Measurements from ENCODE around the gene ARMC6.
A peak's percentile ranks its signal among the peaks of the same experiment; 100 is the strongest.

The ARMC6 gene

DNA sequence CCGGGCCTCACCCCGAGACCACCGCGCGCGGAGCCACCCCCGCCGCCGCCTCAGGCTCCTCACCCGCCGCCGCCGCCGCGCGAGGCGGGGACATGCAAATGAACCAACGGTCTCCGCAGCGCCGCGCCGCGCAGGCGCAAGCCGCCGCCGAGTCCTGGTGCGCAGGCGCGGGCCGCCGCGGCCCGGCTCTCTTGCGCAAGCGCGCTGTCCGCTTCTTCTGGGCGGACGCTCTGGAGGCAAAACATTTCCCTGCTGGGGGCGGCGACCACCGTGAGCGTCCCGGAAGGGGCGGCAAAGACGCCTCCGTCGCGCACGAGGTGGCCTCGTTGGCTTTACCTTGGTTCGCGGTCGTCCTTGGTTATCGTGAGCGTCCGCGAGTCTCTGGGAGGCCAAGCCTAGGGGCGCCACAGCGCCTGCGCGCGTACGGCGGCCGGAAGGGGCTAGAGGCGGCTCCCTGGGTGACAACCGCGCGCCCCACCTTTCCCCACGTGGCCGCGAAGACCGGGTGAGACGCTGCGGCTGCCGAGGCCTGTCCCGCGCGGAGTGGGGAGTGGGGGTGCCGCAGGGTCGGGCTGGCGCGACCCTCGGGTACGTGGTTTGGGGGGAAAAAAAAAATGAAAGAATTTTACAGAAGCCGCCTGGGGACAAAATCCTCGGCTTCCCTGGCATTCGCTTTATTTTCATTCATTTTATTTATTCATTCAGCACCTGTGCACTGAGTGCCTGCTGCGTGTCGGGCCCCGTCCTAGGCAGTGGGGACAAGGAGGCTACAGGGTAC is at the start of gene ARMC6, which contains the start of gene SUGP2:
Gene ARMC6 (plus strand): TSS at position 178 of the 778 bp plus-strand sequence. CDS start 607 bp downstream, outside the sequence.
Gene SUGP2 (minus strand): TSS at position 92 of the 778 bp plus-strand sequence. CDS start 2,446 bp downstream, outside the sequence.
- DNase-seq (ENCODE audit: low read depth in 2 of 2), result peak; percentile 73 to 74

DNA sequence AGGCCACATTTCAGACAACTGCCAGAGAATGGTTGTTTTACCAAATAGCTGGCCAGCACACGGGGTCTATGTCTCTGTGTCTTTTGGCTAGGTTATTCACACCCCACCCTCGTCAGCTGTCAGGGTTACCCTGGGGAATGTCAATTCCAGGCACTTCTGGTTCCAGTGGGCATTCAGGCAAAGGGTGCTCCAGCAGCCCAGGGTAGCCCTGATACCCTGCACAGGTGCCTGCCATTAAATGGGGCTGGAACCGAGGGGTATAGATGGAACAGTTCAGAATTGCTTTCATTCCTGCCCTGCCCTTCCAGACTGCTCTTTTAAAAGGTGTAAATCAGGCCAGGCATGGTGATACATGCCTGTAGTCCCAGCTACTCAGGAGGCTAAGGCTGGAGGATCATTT is 49.2 kb upstream of the ARMC6 start:
- DNase-seq (ENCODE audit: low read depth in 2 of 2), result no peak

DNA sequence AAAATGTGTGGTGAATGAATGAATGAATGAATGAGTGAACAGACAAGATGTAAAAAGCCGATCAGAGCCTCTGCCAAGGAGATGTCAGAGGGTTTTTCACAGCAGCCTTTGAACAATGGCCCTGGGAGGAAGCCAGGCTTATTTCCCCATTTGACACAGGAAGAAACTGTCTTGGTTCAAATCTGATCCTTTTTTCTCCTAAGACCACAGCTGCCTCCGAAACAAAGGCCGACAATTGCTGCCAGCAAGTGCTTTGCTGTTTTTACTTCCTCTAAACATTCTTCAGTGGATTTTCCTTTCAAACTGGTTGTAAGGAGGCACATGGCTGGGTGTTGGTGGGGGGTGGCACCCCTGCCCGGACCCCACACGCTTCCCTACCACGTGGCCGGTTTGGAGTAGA is 48.1 kb upstream of the ARMC6 start:
- DNase-seq (ENCODE audit: low read depth in 2 of 2), result no peak

DNA sequence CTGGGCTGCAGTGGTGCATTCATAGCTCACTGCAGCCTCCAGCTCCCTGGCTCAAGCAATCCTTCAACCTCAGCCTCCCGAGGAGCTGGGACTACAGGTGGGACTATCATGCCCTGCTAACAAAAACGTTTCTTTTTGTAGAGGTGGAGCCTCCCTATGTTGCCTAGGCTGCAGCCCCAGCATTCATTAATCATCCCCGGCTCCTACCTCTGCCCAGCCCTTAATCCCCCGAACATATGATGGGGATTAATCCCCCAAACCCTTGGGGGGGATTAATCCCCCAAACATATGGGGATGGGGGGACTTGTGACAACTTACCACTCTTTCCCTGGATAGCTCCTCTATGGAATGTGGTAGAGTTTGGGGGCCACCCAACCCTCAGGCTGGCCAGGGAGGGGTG is 45.9 kb upstream of the ARMC6 start:
- DNase-seq (ENCODE audit: low read depth in 2 of 2), result no peak

DNA sequence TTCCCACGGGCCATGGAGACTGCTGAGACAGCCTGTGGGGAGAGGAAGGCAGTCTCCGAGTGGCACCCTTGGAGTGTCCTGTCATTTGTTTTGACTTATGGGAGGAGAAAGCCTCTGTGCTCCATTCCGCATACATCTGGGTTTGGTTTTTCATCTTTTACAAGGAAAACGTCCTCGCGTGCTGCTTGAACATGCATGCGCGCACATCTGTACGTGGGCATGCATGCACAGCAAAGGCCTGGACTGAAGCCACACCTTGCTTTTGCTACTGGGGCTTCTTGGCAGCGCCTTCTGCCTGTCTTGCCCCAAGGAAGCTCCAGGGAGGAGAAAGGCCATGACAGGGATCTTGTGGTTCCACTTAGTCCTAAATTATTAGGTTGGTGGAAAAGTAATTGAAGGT is 44.1 kb upstream of the ARMC6 start:
- no peak for DNase-seq (ENCODE audit: low read depth in 2 of 2)

DNA sequence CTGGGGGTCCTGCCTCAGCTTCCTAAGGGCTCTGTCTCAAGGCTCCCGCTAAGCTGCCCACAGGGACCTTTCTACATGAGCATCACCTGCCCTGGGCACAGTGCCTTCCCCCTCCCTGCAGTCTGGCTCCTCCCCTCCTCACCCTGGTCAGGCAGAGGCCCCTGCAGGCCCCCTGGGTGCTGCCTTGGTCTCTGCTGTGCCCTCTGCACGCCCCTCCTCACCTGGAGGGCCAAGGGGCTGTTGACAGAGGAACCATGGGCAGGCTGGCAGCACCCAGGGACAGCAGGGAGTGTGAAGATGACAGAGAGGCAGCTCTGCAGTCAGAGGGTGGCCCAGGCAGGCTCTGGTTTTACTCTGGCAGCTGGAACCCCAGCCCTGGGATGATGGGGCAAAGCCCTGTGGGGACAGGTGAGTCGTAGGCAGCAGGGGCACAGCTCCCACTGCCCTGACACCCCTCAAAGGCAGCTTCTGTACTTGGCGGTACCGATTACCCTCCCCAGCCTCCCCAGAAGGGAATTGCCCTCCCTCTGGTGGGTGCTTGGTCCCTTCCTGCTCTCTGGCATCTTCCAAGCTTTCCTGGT is 43.2 kb upstream of the ARMC6 start:
- no peak for DNase-seq (ENCODE audit: low read depth in 2 of 2)

DNA sequence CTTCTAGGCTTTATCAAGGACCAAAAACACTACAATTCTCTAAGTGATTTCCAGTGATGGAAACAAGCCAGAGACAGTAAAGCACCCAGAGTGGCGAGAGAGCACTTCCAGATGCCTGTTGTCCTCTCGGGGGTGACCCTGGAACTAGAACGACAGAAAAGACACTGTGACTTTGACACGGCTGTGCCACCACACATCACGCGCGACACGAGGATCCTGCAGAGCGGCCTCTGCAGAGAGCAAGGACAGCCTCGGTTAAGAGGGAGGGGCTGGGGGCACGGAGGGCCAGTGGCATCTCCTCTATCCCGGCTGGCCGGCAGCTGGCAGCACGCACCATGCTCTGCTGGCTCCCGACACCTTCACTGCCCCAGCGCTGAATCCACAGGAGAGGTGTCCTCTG is 42.4 kb upstream of the ARMC6 start:
- no peak for DNase-seq (ENCODE audit: low read depth in 2 of 2)

DNA sequence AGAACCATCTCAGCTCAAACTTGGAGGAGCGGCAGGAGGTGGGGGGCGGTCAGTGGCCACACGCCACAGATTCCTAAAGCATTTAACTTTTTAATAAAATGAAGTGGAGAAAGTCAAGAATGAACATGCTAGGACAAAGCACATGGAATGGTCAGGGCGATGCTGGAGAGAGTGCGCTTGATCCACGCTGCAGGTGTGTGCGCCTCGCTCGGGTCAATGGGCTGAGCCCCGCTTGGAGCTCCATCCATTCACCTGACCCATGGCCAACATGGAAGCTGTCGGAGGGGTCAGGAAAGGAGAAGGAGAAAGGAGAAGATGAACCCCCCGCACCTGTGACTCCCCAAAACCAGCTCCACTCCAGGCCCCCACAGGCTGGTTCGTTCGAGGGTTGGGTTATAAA is 41.9 kb upstream of the ARMC6 start:
- DNase-seq (ENCODE audit: low read depth in 2 of 2), result no peak

DNA sequence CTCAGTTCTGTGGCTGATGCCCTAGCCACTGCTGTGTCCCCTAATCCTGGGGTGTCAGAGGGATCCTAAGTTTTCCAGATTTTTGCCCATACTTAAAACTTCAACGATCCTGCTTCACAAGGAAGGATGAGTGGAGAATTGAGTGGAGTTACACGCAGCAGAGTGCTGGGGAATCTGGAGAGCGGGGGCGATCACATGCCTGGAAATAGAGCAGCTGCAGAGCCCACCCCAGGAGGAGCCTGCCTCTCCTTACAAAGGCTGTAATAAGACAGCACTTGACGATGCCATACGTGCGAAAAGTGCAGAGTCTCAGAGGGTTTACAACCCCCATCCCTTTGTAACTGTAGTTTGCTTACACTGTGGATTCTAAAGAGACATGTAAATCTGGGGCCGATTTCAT is 40.7 kb upstream of the ARMC6 start:
- no peak for DNase-seq (ENCODE audit: low read depth in 2 of 2)

DNA sequence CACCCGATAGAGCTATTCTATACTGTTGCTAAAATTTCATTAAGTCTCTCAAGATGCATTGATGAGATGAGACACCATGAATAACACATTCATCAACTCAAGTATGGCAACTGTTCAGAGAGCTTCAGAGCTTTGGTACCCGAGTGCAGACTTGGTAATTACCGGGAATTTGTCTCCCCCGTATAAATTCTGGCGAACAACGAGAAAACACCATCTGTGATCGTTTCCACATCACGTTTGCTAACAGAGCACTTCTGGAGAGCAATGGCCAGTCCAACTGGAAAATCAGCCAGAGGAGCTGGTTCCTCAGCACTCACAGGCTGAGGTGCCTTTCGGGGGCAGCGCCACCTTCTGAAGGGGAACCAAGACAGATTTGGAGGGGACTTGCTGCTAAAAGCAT is 40.3 kb upstream of the ARMC6 start:
- DNase-seq (ENCODE audit: low read depth in 2 of 2), result no peak

DNA sequence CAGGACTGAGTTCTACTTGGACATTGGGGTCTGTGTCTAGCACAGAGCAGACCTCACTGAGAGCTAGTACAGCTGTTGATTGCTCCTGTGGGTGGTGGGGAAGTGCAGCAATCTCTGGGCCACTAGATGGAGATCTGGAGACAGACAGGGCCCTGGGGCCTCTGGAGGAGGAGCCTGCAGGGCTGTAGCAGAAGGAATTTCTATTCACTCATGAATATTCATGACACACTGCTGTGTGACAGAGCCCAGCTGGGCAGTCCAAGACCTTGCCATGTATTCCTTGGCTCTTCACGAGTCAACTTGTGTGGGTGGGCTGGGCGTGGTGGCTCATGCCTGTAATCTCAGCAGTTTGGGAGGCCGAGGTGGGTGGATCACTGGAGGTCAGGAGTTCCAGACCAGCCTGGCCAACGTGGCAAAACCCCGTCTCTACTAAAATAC is 37.6 kb upstream of the ARMC6 start:
- DNase-seq (ENCODE audit: low read depth in 2 of 2), result no peak

DNA sequence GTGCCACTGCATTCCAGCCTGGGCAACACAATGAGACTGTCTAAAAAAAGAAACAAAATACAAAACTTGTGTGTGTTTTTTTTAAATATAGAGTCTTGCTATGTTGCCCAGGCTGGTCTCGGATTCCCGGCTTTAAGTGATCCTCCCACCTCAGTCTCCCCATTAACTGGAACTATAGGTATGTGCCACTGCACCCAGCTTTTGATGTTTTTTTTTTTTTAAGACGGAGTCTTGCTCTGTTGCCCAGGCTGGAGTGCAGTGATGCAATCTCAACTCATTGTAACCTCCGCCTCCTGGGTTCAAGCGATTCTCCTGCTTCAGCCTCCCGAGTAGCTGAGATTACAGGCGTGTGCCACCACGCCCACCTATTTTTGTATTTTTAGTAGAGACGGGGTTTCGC is 37.1 kb upstream of the ARMC6 start:
- no peak for DNase-seq (ENCODE audit: low read depth in 2 of 2)

DNA sequence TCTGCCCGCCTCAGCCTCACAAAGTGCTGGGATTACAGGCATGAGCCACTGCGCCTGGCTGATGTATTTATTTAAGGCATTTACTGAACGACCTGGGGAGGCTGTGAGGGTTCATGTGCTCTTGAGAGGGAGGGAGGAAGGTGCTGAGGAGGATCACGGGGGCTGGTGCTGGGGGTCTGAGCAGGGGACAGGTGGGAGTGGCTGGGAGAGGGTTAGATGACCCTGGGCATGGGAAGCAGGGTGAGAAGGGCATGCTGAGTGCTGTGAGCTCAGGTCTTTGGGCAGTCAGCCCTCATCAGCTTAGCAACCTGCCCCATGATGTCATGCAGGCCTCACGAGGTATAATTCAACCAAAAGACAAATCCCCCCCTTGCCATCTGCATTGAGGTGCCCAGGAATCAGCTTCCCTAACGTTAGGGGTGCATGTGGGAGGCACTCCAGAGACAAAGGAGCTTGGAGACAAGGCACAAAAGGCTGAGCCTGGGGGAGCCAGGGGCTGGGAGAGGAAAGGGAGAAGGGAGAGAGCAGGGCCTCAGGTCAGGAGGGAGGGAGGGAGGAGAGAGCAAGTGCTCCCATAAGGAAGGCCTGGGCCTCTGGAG is 36.5 kb upstream of the ARMC6 start:
- no peak for DNase-seq (ENCODE audit: low read depth in 2 of 2)

DNA sequence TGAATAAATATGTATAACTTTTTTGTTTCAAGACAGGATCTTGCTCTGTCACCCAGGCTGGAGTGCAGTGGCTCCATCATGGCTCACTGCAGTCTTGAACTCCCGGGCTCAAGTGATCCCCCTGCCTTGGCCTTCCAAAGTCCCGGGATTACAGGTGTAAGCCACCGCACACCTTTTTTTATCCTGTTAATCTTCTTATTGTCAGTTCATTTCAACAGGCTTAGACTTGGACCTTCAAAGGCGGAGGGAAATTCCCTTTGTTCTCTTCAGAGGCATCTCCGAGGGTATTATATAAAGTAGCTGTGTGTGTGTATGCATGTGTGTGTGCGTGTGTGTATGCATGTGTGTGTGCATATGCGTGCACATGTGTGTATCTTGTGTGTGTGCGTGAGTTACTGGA is 35.1 kb upstream of the ARMC6 start:
- DNase-seq (ENCODE audit: low read depth in 2 of 2), result no peak

DNA sequence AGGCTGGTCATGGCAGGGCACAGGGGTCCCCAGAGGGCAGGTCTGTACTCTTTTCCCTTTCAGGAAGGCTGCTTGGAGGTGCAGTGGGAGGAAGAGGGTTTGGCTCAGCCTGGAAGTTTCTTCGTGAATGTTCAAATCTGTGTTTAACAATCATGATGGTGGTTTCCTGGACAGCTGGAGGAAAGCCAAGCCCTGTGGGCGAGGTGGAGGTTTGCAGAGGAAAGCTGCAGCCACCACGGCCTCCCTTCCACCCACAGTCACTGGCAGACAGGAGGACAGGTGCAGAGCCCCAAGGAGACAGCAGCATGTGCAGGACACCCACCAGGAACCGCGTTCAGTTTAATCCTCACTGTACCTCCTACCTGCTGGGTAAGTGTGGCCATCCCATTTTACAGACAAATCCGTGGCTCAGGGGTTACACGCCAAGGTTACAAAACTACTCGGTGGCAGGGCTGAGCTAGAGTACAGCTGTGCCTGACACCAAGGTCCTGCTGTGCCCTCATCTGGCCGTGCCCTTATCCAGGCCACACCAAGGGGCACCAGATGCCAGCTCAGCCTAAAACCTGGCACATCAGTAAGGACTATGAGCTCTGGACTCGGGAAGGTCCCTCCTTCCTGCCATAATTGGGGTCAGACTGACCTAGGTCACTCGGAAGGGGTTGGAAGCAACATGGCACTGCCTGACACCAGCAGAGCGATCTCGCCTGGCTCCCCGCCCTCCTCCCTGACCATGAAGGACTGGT is 34.2 kb upstream of the ARMC6 start:
- DNase-seq (ENCODE audit: low read depth in 2 of 2), result no peak

DNA sequence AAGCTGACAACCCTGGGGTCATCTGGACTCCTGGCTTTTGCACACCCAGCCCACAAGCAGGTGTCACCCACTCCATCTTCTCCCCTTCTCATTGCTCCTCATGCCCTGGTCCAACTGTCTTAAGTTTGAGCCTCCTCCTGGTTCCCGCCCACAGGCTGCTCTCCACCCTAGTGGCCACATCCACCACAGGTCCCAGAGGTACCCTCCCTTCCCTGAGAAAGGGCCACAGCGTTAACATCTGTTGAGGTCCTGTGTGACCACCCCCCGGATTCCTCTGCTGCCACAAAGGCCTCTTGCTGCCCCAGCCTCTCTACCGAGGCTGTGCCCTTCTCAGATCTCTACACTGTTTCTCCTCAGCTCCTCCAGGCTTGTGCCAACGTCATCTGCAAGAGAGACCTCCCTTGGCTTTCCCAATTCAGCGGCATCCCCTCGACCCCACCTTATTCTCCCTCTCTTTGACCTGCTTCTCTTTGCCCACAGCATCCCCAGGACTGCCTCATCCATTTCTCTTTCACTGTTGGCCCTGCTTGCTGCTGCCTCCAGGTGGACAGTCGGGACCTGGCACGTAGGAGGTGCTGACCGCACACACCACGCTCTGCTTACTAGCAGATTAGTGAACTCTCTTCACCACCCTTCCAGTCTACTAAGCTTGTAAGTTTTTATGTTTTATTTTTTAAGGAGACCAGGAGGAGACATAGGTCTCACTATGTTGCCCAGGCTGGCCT is 33.3 kb upstream of the ARMC6 start:
- no peak for DNase-seq (ENCODE audit: low read depth in 2 of 2)

DNA sequence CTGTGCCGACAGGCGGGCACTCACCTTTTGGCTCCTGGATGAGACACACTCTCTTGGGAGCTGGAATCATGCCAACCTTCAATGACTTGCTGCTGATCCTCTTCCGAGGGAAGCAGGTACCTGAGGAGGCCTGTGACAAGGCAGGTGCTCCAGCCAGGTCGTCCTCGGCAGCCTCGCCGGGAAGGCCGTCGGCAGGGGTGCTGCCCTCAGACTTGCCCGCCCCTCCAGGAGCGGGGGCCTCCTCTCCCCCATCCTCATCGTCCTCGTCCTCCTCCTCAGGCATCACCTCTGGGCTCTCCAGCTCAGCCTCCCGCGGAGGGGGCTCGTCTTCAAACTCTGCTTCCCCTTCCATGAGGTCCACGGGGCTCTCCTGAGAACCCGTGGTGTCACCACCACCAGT is 29.3 kb upstream of the ARMC6 start:
- DNase-seq (ENCODE audit: low read depth in 2 of 2), result no peak

DNA sequence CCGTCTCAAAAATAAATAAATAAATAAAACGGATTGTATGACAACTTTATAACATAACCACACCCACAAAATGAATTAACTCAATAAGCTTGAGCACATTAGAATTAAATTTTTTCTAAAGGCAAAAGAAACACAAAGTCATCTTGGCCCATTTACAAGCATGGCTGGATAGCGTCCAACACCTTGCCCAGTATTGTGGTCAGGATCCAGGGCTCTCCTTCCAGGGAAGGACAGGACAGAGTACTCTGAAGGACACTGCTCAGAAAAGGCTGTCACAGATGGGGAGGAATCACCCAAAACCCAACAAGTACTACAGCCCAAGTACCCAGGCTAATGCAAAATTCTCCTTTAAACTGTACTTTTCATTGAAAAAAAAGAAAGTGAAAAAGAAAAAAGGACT is 27.2 kb upstream of the ARMC6 start:
- DNase-seq (ENCODE audit: low read depth in 2 of 2), result no peak

DNA sequence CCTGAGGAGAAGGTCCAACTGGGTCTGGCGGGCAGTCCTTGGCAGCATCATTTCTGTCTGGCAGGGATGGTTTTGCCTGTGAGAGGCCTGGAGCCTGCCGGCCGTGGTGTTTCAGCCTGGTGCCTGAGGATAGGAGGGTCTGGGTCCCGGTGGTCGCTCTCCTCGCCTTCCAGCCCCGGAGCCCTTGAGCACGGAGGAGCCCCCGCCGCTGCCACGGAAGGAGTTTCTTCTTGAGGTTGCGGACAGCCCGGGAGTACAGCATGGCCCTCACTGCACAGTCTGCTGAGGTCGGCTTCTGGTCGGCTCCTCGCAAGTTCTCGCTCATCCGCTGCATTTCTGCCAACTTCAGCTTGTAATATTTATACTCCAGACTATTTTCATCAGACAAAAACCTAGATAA is 23.5 kb upstream of the ARMC6 start:
- DNase-seq (ENCODE audit: low read depth in 2 of 2), result no peak

DNA sequence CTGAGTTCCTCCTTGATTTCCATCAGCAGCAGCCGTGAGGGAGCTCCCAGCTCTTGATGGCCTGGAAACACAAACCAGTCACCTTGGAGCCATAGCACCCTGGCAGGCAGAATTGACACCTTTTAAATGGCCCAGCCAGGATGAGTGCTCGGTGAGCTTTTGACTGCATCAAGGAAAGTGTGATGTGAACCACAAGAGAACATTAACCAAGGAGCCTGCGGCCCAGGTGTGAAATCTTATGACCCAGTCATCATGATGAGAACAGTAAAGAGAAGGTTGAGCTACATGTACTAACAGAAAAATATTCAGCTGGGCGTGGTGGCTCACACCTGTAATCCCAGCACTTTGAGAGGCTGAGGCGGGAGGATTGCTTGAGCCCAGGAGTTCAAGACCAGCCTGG is 22.9 kb upstream of the ARMC6 start:
- DNase-seq (ENCODE audit: low read depth in 2 of 2), result no peak

DNA sequence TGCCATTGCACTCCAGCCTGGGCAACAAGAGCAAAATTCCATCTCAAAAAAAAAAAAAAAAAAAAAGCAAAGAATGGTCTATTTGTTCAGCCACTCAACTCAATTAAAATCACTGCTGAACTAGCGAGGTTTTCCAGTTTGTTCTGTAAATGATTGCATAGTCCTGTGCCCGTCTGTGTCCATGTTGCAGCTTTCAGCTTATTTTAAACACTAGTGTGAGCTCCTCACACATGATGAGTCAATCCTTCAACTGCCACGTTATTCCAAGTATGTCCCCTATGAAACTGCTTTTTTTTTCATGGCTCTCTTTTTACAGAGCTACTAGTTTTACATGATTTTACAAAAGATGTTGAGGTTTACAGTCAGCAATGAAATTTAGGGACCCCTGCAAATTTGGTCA is 12.3 kb upstream of the ARMC6 start:
- no peak for DNase-seq (ENCODE audit: low read depth in 2 of 2)

Measured in stimulated activated CD4-positive, alpha-beta T cell treated with anti-CD3 and anti-CD28 coated beads, Interleukin-1b, Interleukin-23, amount 100 ng/mL, for 1 hour (primary cell).